Measurements from ENCODE around the gene RBFA.

- TF ChIP-seq CTCF (conservative IDR thresholded peaks at IDR 0.05; ENCODE audit: low read length) = no peak
- TF ChIP-seq EZH2phosphoT487 (IDR thresholded peaks at IDR 0.05; ENCODE audit: borderline replicate concordance, low read depth, low read length) = no peak
These were observed 39.9 kb downstream of the RBFA start for GRCh38 chr18:80074183-80074582.

All from OCI-LY7 (cell line).